B cell (primary cell): ENCODE measurements around the gene DMRTA1. TPM values are rescaled to one million over a fixed set of nuclear protein-coding genes. Genes with fewer than 3 reads are reported as not detected.

Experiments used
- ATAC-seq: fragments of 200-7000 bp; cut with Tn5 transposase; one replicate; pipeline ENCODE4 v1.10.0; 2021; ENCODE audit warnings: low read depth, mild to moderate bottlenecking, moderate number of reproducible peaks, moderate library complexity
- CTCF ChIA-PET: fragments of 350-600 bp; sonication (Branson Sonifier 250); formaldehyde crosslinking; loops from one replicate; lab custom pipeline; 2021; ENCODE audit warnings: antibody characterized with exemption, inconsistent platforms; lab: Charles Lee
- POLR2A ChIA-PET: fragments of 350-600 bp; sonication (Branson Sonifier 250); formaldehyde crosslinking; loops from one replicate; lab custom pipeline; 2021; ENCODE audit warnings: antibody characterized with exemption; lab: Charles Lee
- DNase-seq: peaks from one replicate; pipeline ENCODE4 v3.0.0; 2013
- H2AFZ ChIP-seq: 2 replicates; pipeline ENCODE4 v1.6.1; 2012; ENCODE audit warnings: mild to moderate bottlenecking, low read depth, low read length; ENCODE audit not compliant: insufficient read depth, poor library complexity, severe bottlenecking
- H3K27ac ChIP-seq, 2 donors: 1 replicate in 1 of 2; 2 replicates in 1 of 2; pipeline ENCODE4 v1.5.1; 2012 to 2013; ENCODE audit warnings: low read length in 2 of 2, mild to moderate bottlenecking in 2 of 2, moderate library complexity in 1 of 2
- H3K27me3 ChIP-seq, 4 experiments: fragments of 200-600 bp in 1 of 4; sonication (generic) in 1 of 4; replicated peaks in 1 of 4; 1 replicate in 2 of 4; 2 replicates in 2 of 4; pipeline versions ENCODE4 v1.6.1 to v1.7.0; 2013 to 2016; ENCODE audit warnings: low read length in 3 of 4, mild to moderate bottlenecking in 2 of 4, mixed read lengths in 1 of 4, moderate library complexity in 1 of 4; ENCODE audit not compliant: insufficient read depth in 4 of 4, control insufficient read depth in 3 of 4; ENCODE audit errors: control extremely low read depth in 1 of 4
- H3K36me3 ChIP-seq, 2 experiments: replicated peaks in 1 of 2; 1 replicate in 1 of 2; 2 replicates in 1 of 2; pipeline versions ENCODE4 v1.6.1 to v1.7.1; 2013; ENCODE audit warnings: low read length in 1 of 2; ENCODE audit not compliant: insufficient read depth in 2 of 2, control insufficient read depth in 1 of 2; ENCODE audit errors: control extremely low read depth in 1 of 2, extremely low read depth in 1 of 2
- H3K4me1 ChIP-seq, 2 donors: fragments of 200-600 bp in 1 of 2; sonication (generic) in 1 of 2; 1 replicate in 1 of 2; 2 replicates in 1 of 2; pipeline versions ENCODE4 v1.5.1 to v1.6.1; 2013 to 2017; ENCODE audit warnings: low read length in 2 of 2; ENCODE audit not compliant: control insufficient read depth in 2 of 2, insufficient read depth in 2 of 2
- H3K4me2 ChIP-seq: replicated peaks from 2 replicates; pipeline ENCODE3; 2012; ENCODE audit warnings: mild to moderate bottlenecking, low read depth, low read length; ENCODE audit not compliant: poor library complexity, severe bottlenecking
- H3K4me3 ChIP-seq, 5 experiments: fragments of 200-600 bp in 1 of 5; sonication (generic) in 1 of 5; 1 replicate in 3 of 5; 2 replicates in 2 of 5; pipeline versions ENCODE4 v1.5.1 to v1.7.0; 2011 to 2016; ENCODE audit warnings: low read length in 4 of 5, mild to moderate bottlenecking in 4 of 5, low read depth in 2 of 5, control low read depth in 1 of 5, moderate library complexity in 1 of 5; ENCODE audit not compliant: insufficient read depth in 1 of 5; ENCODE audit errors: control extremely low read depth in 1 of 5, extremely low read depth in 1 of 5
- H3K79me2 ChIP-seq: fragments of 200-600 bp; sonication (generic); one replicate; pipeline ENCODE4 v1.6.0; 2016; ENCODE audit warnings: low read length; ENCODE audit not compliant: control insufficient read depth, insufficient read depth
- H3K9ac ChIP-seq: fragments of 200-600 bp; sonication (generic); 2 replicates; pipeline ENCODE4 v1.6.1; 2017; ENCODE audit warnings: mild to moderate bottlenecking, low read length, moderate library complexity
- H3K9me3 ChIP-seq, 3 donors: one replicate each; pipeline versions ENCODE4 v1.6.1 to v1.7.1; 2013; ENCODE audit warnings: low read length in 2 of 3; ENCODE audit not compliant: control insufficient read depth in 2 of 3, insufficient read depth in 1 of 3; ENCODE audit errors: control extremely low read depth in 1 of 3
- H4K20me1 ChIP-seq: 2 replicates; pipeline ENCODE4 v1.6.0; 2012; ENCODE audit warnings: mild to moderate bottlenecking, low read length; ENCODE audit not compliant: insufficient read depth, control insufficient read depth, poor library complexity, severe bottlenecking
- H3K27ac Mint-ChIP-seq: one replicate; pipeline ENCODE4 v1.8.0; 2021; ENCODE audit warnings: mixed read lengths
- H3K27me3 Mint-ChIP-seq: one replicate; pipeline ENCODE4 v1.8.0; 2021; ENCODE audit warnings: mixed read lengths
- H3K4me1 Mint-ChIP-seq: one replicate; pipeline ENCODE4 v1.8.0; 2021; ENCODE audit warnings: mixed read lengths
- H3K4me3 Mint-ChIP-seq: one replicate; pipeline ENCODE4 v1.8.0; 2021; ENCODE audit warnings: mixed read lengths
- H3K9me3 Mint-ChIP-seq: one replicate; pipeline ENCODE4 v1.8.0; 2022; ENCODE audit warnings: mixed read lengths; ENCODE audit not compliant: insufficient read depth
- CTCF ChIP-seq: fragments of 200-600 bp; IDR thresholded peaks from one replicate; pipeline ENCODE4 v1.8.0; 2022; ENCODE audit warnings: antibody characterized with exemption, mild to moderate bottlenecking
- EZH2 ChIP-seq: IDR thresholded peaks from 2 replicates; pipeline ENCODE4 v1.6.1; 2012; ENCODE audit warnings: borderline replicate concordance, low read depth, mild to moderate bottlenecking, moderate library complexity, low read length; ENCODE audit not compliant: insufficient read depth, poor library complexity, severe bottlenecking
- WGBS: methylation state at CpG from one replicate; pipeline ENCODE4 v1.1.5; 2013; ENCODE audit warnings: missing lambda C conversion rate; ENCODE audit not compliant: insufficient coverage; 5-methylcytosine and 5-hydroxymethylcytosine counted together
- intact Hi-C: fragments of 100-400 bp; cut with micrococcal nuclease; formaldehyde crosslinking; loops from one replicate; pipeline ENCODE4 v1.10.0; 2022
- polyA plus RNA-seq: library from polyadenylated mRNA; depleted of rRNA; stranded (reverse); fragments of >200 nt; gene quantifications from 2 replicates; pipeline ENCODE4 v1.2.3, GENCODE V29; 2012
- total RNA-seq, 2 donors: library from RNA; stranded (reverse); fragments of 120-200 nt in 1 of 2; gene quantifications; 1 replicate in 1 of 2; 2 replicates in 1 of 2; pipeline versions ENCODE4 v1.2.3 to v1.2.4, GENCODE V29; 2013 to 2022

The DMRTA1 gene
- total and polyA plus RNA-seq, 2 donors (not counting 1 experiment from before 2014, with no cell fraction given) = not detected

GRCh38 chr9:22405869-22406659 is 40.6 kb upstream of the DMRTA1 start:
- DNase-seq (no peak), ATAC-seq (no peak)
- no peak overlapping the region for H2AFZ ChIP-seq
- no peaks in the 10 kb centered on the region for H3K79me2 ChIP-seq
- WGBS = 80% methylated on average over 12 of the region's 13 CpGs
- TF ChIP-seq EZH2 (no peak), CTCF (no peak)
- no peaks in the 10 kb centered on the region for H3K9me3 Mint-ChIP-seq
- H4K20me1 ChIP-seq = no peaks in the 10 kb centered on the region
- POLR2A ChIA-PET = no interaction called here
- no peak overlapping the region for H3K4me3 ChIP-seq
- H3K9ac ChIP-seq = no peak overlapping the region
- no peak overlapping the region for H3K4me3 Mint-ChIP-seq
- no peak overlapping the region for H3K4me2 ChIP-seq
- H3K36me3 ChIP-seq = no peaks in the 10 kb centered on the region
- no peaks in the 10 kb centered on the region for H3K27me3 ChIP-seq
- CTCF ChIA-PET = no interaction called here
- no peaks in the 10 kb centered on the region for H3K4me1 Mint-ChIP-seq
- intact Hi-C loops = no loop called here
- no peak overlapping the region for H3K27ac ChIP-seq
- no peaks in the 10 kb centered on the region for H3K4me1 ChIP-seq
- peaks cover 4% of the 10 kb centered on the region for H3K27me3 Mint-ChIP-seq
- H3K27ac Mint-ChIP-seq = no peak overlapping the region
- H3K9me3 ChIP-seq = peaks cover 0 to 7% (median 0%) of the 10 kb centered on the region in 3 donors

- no peak overlapping the region for H3K4me3 ChIP-seq
- no peak overlapping the region for H3K27ac ChIP-seq
- TF ChIP-seq CTCF (no peak), EZH2 (no peak)
- no peaks in the 10 kb centered on the region for H3K36me3 ChIP-seq
- intact Hi-C loops = no loop called here
- no peak overlapping the region for H3K4me2 ChIP-seq
- no peaks in the 10 kb centered on the region for H3K27me3 ChIP-seq
- H3K4me1 Mint-ChIP-seq = peaks cover 4% of the 10 kb centered on the region
- ATAC-seq (no peak), DNase-seq (no peak)
- WGBS = no CpG with 5 or more reads among the region's 1 CpG
- no peak overlapping the region for H2AFZ ChIP-seq
- CTCF ChIA-PET = no interaction called here
- H3K27ac Mint-ChIP-seq = no peak overlapping the region
- no peaks in the 10 kb centered on the region for H3K4me1 ChIP-seq
- no peak overlapping the region for H3K4me3 Mint-ChIP-seq
- POLR2A ChIA-PET = no interaction called here
- H3K9me3 ChIP-seq = no peaks in the 10 kb centered on the region
- no peak overlapping the region for H3K9ac ChIP-seq
- H3K79me2 ChIP-seq = no peaks in the 10 kb centered on the region
- no peaks in the 10 kb centered on the region for H4K20me1 ChIP-seq
- H3K9me3 Mint-ChIP-seq = peaks cover 4% of the 10 kb centered on the region
- no peaks in the 10 kb centered on the region for H3K27me3 Mint-ChIP-seq
Measured at GRCh38 chr9:22413884-22414283, 32.7 kb upstream of the DMRTA1 start.
